Measurements from ENCODE around the gene ELFN1. TPM values are rescaled to one million over a fixed set of nuclear protein-coding genes. Genes with fewer than 3 reads are reported as not detected.

ELFN1 gene
- total RNA-seq, 1 experiment from 2014 or later, result 1.3 TPM

GRCh38 chr7:1692515-1693418, 22.7 kb downstream of the ELFN1 start:
- DNase-seq (ENCODE audit: extremely low read depth, low read depth), result no peak

- no peak for DNase-seq (ENCODE audit: extremely low read depth, low read depth)
These were observed 23.4 kb downstream of the ELFN1 start for GRCh38 chr7:1693419-1693990.

GRCh38 chr7:1693991-1694524, 24.0 kb downstream of the ELFN1 start:
- DNase-seq (ENCODE audit: extremely low read depth, low read depth), result no peak

GRCh38 chr7:1694611-1695511, 24.8 kb downstream of the ELFN1 start:
- no peak for DNase-seq (ENCODE audit: extremely low read depth, low read depth)

GRCh38 chr7:1695800-1696454, 25.9 kb downstream of the ELFN1 start:
- DNase-seq (ENCODE audit: extremely low read depth, low read depth), result no peak

GRCh38 chr7:1696671-1697498, 26.8 kb downstream of the ELFN1 start:
- DNase-seq (ENCODE audit: extremely low read depth, low read depth), result no peak

- no peak for DNase-seq (ENCODE audit: extremely low read depth, low read depth)
These were observed 27.5 kb downstream of the ELFN1 start for GRCh38 chr7:1697499-1698125.

GRCh38 chr7:1698201-1698600, 28.1 kb downstream of the ELFN1 start:
- no peak for DNase-seq (ENCODE audit: extremely low read depth, low read depth)

- no peak for DNase-seq (ENCODE audit: extremely low read depth, low read depth)
These were observed 28.9 kb downstream of the ELFN1 start for GRCh38 chr7:1698951-1699350.

GRCh38 chr7:1700086-1700485, 30.0 kb downstream of the ELFN1 start:
- DNase-seq (ENCODE audit: extremely low read depth, low read depth), result no peak

GRCh38 chr7:1700536-1701333, 30.7 kb downstream of the ELFN1 start:
- DNase-seq (ENCODE audit: extremely low read depth, low read depth), result no peak

GRCh38 chr7:1702652-1703051, 32.6 kb downstream of the ELFN1 start:
- no peak for DNase-seq (ENCODE audit: extremely low read depth, low read depth)

GRCh38 chr7:1703441-1703840, 33.4 kb downstream of the ELFN1 start:
- no peak for DNase-seq (ENCODE audit: extremely low read depth, low read depth)

GRCh38 chr7:1703871-1704810, 34.1 kb downstream of the ELFN1 start:
- no peak for DNase-seq (ENCODE audit: extremely low read depth, low read depth)

GRCh38 chr7:1704811-1705738, 35.0 kb downstream of the ELFN1 start:
- no peak for DNase-seq (ENCODE audit: extremely low read depth, low read depth)

GRCh38 chr7:1705856-1706255, 35.8 kb downstream of the ELFN1 start:
- no peak for DNase-seq (ENCODE audit: extremely low read depth, low read depth)

Measured in NCI-H460 (cell line).